GM18526 (cell line): ENCODE results near the gene RNF126.

Source experiments
- POLR2A ChIP-seq: IDR thresholded peaks from 3 replicates; pipeline ENCODE4 v1.6.1; 2011; ENCODE audit not compliant: insufficient read length; ENCODE audit errors: extremely low read depth

RNF126 gene

GRCh38 chr19:652467-653389, 10.3 kb downstream of the RNF126 start:
- no peak for TF ChIP-seq POLR2A

GRCh38 chr19:651991-652390, 11.0 kb downstream of the RNF126 start:
- TF ChIP-seq POLR2A, result no peak

GRCh38 chr19:651114-651818, 11.7 kb downstream of the RNF126 start:
- TF ChIP-seq POLR2A, result no peak

- TF ChIP-seq POLR2A, result no peak
Measured at GRCh38 chr19:650121-650520, 12.9 kb downstream of the RNF126 start.

GRCh38 chr19:648904-649801, 13.9 kb downstream of the RNF126 start:
- no peak for TF ChIP-seq POLR2A

GRCh38 chr19:648305-648704, 14.7 kb downstream of the RNF126 start:
- no peak for TF ChIP-seq POLR2A

- no peak for TF ChIP-seq POLR2A
Measured at GRCh38 chr19:647566-648284, 15.3 kb downstream of the RNF126 start.

- TF ChIP-seq POLR2A, result no peak
Measured at GRCh38 chr19:646779-647565, 16.0 kb downstream of the RNF126 start.

GRCh38 chr19:645912-646778, 16.9 kb downstream of the RNF126 start:
- no peak for TF ChIP-seq POLR2A

GRCh38 chr19:644789-645188, 18.2 kb downstream of the RNF126 start:
- TF ChIP-seq POLR2A, result no peak

GRCh38 chr19:644363-644762, 18.7 kb downstream of the RNF126 start:
- TF ChIP-seq POLR2A, result no peak

GRCh38 chr19:643736-644135, 19.3 kb downstream of the RNF126 start:
- no peak for TF ChIP-seq POLR2A
